NCI-H187 treated with DMSO at 0.1 percent for 48 hours (cell line): ENCODE data around the gene PCGF1.
"Not testable (repeated sequence)": the region's sequence is repeated elsewhere in the genome, so short reads cannot be mapped to it uniquely, and the experiment has no call there.

Experiments
- DNase-seq: peaks from one replicate; lab custom pipeline; 2025; lab: John Stamatoyannopoulos, UW

The PCGF1 gene

DNA sequence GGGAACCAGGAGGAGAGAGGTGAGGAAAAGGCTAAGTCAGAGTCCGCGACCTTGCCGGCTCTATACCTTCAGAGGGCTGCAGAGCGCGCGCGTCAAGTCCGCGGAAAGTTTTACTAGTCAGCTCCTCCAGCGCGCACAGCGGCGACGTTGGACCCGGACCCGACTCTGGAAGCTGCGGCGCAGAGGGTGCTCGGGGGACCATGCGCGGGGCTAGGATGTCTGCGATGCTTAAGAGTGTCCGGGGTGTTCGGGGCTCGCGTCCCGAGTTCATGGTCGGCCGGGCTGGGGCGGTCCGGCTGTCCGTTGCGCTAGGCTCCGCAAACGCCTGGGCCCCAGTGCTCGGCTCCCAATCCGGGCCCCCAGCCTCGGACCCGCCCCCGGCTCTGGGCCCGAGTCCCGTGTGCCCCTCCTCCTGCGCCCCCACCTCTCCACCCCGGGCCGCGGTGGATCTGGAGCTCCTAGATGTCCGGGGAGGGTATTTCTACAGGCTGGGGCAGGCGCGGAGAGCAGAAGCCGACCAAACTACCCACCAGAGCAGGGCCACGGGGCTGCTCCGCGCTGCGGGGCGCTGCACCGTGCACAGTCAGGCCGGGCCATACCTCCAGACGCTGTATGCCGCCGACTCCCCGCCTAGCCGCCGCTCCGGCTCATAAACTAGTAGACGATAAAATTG lies 8.1 kb downstream of the PCGF1 start, which contains the start of gene LBX2:
LBX2 (minus strand) TSS at position 337 of the 673 bp plus-strand sequence; CDS start at position 271, 66 bp downstream.
- DNase-seq: no peak

DNA sequence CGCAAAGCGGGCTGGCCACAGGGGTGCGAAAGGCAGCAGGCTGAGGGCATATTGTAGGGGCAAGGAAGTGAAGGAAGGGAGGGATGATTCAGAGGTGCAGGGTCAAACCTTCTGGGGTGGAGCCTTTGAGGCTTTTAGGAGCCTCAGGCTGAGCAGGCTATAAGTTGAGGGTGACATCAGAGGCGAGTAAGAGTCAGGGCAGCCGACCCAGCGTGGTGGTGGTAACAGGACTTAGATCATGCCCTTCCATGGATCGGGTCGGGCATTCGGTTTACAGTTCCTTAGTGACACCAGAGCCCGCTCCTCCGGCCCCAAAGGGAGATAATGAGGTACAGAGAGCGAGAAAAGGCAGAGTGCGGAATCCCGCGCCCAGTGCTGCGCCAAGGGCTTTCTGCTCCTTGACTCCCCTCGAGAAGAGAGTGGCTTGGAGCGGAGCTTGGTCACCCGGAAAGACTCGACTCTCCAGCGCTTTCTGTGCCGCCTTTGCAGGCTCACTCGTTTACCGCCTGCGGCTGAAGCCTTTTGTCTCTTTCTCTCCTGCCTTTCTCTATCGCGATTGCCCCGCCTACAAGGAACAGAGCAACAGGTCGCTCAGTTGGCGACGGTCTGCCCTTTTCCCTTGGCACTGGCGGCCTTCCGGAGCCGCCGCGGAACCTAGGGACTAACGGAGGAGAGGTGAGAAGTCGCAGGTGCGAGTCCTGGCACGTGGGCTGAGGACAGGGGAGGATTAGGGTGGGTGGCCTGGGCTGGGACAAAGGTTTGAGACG lies 8.8 kb downstream of the PCGF1 start:
- no peak for DNase-seq

DNA sequence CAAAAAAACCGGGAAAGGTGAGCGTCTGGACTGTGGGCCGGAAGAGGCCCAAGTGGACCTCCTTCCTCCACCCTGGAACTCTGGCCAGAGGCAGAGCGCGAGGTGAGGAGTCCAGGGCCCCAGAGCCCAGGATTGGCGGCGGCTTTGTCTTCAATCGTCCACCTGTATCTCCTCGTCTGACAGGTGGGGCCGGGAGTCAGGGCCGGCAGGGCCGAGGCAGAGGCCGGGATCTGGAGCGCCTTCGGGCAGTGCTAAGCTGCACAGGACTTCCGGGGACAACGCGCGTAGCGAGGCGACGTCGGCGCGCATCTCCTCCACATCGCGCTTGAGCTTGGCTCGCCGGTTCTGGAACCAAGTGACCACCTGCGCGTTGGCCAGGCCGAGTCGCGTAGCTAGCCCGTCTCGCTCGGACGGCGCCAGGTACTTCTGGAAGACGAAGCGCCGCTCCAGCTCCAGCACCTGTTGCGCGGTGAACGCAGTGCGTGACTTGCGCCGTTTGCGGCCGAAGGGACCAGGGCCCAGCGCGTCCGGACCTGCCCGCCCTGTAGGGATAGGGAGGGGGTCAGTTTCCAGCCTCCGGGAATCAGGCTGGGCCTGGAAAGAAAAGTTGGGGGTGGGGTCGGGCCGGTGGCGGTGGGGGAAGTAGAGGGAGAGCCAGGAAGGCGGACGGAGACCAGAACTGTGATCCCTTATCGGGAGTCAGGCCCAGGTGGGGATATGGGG lies 9.6 kb downstream of the PCGF1 start:
- DNase-seq: no peak

DNA sequence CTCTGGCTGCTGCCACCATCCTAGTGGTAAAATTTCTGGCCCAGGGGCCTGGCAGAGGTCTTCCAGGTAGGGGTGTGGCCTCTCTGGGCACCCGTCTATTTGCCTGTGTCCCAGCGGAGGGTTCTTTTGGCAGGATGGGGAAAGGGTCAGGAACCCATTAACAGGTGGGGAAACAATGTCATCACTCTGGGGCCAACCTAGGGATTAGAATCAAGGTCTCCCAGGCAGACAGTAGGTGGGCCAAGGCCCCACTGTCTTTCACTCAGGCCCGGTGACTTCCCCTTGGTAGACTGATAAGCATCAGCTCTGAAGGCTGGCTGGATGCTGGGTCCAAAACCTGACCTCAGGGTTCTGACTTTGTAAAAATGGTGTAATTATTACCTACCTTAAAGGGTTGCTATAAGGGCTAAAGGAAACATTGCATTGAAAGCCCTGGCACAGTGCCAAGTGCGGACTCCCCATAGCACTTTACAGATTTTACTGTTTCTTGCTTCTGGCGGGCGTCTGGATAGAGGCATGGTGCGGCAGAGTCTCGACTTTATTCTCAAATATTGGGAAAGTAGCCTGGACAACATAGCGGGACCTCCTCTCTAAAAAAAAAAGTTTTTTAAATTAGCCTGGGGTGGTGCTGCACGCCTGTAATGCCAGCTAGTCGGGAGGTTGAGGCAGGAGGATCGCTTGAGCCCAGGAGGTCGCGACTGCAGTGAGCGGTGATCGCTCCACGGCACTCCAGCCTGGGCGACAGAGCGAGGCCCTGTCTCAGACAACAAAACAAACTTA lies 10.3 kb downstream of the PCGF1 start:
- DNase-seq: no peak

DNA sequence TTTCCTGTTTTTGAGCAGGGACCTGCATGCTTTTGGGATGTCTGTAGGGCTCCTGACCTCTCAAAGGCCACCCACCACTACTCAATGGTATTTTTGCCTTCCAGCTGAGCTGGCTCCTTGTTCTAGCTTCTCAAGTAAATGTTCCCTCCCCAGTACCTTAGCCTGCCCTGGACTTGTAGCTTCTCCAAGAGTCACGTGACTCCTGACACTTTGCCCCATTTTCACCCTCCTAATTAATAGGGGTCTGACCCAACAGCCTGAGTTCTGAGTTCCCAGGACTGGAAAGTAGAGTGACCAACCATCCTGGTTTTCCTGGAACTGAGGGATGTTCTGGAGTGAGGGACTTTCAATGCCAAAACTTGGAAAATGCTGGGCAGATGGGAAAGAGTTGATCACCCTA lies 12.1 kb downstream of the PCGF1 start:
- no peak for DNase-seq

DNA sequence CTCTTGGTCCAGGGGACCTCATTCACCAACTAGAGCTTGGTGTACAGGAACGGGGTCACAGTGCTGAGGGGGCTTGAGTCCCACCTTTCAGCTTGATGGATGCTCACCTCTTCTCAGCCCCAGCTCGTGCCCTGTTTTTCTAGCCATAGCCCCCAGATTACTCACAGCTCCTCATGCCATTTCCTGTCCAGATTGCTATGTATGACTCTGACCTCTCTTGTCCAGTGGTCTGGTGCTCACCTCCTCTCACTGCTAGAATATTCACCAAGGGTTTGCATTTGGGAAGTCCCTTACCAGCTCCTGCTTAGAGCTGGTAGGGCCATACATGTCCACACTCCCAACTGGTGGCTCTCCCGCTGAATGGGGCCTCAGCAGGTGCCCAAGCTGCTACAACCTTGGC lies 13.9 kb downstream of the PCGF1 start:
- DNase-seq: no peak

DNA sequence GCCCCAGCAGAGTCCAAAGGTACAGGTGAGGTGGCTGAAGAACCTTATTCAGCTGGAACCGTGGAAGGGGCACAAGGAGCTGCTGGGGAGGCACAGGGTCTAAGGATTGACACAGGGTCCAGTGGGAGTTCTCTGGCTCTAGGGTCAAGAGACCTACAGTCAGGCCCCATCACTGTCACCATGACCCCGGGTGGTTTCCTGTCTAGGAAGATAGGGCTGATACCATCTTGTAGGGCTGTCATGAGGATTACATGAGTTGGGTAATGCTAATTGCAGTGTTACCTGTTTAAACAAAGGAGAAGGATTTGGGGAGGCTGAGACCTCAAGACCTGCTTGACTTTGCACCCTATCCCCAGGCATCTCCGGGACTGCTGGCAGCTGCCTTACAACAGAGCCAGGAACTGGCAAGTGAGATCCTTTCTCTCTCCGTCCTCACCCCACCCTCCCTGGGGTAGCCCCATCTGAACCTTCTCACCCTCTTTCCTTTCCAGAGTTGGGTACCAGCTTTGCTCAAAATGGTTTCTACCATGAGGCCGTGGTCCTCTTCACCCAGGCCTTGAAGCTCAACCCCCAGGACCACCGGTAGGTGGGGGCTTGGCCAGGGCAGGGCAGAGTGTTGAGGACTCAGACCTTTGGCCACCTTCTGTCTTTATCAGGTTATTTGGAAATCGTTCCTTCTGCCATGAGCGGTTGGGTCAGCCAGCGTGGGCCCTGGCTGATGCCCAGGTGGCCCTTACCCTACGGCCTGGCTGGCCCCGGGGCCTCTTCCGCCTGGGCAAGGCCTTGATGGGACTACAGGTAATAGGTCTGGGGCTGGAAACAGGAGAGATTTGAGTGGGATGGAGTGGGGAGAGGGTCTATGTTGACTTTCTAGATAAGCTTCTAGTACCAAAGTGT lies 15.6 kb downstream of the PCGF1 start:
- no peak for DNase-seq

DNA sequence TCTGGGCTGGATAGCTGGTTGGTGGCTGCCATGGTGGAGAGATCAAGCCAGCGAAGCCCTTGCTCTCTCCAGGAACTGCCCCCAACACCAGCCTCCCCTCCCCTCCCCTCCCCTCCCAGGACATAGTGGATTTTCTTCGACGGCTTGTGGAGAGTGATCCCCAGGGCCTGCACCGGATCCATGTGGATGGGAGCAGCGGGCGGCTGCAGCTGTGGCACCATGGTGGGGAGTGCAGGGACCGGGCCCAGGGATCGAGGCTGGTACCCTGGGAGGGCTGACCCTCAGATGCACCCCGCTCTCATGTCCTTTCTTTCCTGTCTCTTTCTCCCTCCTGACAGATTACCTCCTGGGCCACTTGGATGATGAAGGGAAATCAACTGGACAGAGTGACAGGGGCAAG lies 17.6 kb downstream of the PCGF1 start:
- DNase-seq: no peak

DNA sequence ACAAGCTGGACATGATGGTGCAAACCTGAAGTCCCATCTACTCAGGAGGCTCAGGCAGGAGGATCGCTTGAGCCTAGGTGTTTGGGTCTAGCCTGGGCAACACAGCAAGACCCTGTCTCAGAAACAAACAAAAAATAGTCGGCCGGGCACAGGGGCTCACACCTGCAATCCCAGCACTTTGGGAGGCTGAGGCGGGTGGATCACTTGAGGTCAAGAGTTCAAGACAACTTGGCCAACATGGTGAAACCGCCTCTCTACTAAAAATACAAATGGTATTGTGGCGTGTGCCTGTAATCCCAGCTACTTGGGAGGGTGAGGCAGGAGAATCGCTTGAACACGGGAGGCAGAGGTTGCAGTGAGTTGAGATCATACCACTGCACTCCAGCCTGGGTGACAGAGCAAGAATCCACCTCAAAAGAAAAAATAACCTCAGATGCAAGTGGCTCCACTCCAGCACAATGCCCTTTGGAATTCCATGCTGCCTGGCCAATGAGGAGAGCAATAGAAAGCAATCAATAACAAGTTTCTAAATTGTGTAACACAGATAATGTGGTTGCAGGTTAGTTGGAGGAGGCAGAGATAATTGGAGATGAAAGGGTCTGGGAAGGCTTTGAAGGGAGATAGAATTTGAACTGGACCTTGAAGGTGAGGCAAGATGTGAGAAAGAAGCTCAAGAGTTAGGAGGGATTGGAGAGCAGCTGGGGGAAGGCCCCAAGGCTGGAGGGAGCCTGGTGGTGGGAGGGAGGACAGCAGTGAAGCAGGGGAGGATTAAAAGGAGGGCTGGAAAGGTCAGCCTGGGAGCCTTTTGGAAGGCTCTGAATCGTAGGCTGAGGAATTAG lies 18.6 kb downstream of the PCGF1 start:
- DNase-seq: no peak

DNA sequence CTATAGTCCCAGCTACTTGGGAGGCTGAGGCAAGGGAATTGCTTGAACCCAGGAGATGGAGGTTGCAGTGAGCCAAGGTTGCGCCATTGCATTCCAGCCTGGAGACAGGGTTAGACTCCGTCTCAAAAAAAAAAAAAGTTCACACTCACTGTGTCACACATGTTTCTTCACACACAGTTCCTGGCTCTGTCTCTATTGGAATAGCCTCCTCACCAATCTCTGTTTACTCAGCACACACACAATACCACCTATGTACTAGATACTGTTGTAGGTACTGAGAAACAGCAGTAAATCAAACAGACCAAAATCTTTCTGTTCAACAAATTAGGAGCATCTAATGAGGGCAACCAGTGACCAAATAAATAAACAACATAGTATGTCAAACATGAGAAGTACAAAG lies 21.4 kb downstream of the PCGF1 start:
- no peak for DNase-seq

DNA sequence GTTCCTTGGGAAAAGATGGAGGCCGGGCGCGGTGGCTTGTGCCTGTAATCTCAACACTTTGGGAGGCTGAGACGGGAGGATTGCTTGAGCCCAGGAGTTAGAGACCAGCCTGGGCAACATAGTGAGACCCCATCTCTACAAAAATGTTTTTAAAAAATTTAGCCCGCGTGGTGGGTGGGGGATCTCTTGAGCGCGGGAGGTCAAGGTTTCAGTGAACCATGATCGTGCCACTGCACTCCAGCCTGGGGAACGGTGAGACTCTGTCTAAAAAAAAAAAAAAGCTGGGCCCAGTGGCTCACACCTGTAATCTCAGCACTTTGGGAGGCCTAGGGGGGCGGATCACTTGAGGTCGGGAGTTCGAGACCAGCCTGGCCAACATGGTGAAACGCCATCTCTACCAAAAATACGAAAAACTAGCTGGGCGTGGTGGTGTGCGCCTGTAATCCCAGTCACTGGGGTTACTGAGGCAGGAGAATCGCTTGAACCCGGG lies 23.8 kb downstream of the PCGF1 start:
- not testable (repeated sequence) for DNase-seq

DNA sequence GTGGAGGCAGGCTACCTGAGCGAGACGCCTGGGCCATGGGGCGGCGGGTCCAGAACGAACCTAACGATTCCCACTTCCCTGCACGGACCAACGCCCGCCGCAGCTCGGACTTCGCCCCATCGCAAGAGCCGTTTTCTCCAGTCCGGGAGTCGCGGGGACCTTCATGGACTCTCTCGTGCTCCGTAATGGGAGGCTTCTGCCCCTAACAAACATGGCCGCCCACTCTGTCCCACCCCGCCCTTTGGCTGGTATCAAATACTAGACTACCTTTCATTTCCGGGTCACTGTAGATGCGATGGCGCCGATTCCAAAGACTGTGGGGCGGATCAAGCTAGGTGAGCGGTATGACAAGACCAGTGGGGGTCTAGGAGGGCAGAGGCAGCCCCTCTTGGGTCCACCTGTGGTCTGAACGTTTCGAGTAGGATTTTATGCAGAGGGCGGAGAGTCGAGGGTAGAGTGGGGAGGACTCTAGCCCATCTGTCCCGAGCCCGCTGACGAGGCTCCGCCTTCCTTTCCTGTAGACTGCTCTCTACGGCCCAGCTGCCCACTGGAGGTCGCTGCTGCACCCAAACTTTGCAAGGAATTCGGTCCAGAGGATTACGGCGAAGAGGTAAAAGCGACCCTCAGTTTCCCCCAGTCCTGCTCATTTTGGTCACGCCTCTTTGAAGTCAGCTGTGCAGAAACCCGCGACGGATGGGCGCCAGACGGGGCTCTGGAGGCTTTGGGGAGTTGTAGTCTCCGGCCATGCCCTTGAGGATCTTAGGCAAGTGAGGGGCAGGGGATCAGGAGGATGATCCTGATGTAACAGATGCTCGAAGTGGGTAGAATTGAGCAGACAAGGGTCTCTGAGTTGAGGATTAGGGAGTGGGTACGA lies 24.5 kb downstream of the PCGF1 start, which contains the start of the genes CCDC142 and TTC31:
CCDC142 (minus strand) TSS at position 198 of the 874 bp plus-strand sequence; CDS start at position 37, 161 bp downstream.
TTC31 (plus strand) TSS at position 281 of the 874 bp plus-strand sequence; CDS start at position 296, 15 bp downstream.
- DNase-seq: peak; percentile 56

DNA sequence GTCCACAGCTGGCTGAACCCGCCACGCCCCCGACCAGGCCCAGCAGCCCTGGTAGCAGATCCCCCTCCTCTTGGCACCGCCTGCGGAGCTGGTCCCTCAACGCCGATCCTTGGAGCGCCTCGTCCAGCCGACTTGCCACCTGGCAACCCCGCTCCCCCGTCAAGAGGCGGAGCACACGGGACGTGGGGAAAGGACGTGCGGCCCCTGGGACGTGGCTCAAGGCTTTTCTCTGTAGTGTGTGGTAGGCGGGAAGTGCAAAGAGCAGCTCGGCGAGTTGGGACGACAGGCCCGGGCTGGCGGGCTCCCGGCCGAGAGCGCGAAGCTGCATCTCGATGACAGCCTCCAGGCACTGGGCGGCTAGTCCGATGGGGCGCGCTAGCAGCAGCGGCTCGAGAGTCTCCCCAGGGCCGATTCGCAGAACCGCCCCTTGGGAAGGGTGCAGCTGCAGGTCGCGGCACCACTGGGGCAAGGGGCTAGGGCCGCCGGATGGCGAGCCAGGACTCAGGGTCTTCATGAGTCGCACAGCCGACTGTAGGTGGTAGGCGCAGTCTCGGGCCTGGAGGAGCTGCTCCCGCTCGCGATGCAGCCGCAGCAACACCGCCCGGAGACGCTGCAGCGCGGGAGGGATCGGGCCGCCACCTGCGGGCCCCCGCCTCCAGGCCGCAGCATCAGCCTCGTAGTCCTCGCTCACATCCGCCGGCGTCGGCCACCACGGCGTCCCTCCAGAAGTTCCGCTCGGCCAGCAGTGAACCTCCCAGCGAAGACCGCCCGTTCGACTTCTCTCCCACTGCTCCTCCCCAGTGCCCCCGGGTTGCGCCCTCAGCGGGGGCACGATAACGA lies 25.3 kb downstream of the PCGF1 start:
- DNase-seq: no peak

DNA sequence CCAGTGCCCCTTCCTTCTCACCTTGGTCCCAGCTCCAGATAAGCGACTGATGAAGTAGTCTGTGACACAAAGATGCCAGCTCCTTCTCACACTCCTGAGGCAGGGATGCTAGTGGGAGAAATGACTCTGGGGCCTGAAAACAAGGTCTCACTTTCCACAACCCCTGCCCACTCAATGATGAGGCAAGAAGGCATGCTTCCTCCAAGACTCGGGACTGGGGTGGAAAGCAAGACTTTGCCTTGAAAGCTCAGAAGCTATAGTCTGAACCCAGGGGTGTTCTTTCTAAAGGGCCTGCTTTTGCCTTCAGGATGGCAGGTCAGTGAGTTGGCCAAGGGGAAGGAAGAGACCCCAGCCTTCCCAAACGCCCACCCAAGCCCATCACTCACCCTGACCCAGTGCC lies 26.1 kb downstream of the PCGF1 start:
- DNase-seq: no peak

DNA sequence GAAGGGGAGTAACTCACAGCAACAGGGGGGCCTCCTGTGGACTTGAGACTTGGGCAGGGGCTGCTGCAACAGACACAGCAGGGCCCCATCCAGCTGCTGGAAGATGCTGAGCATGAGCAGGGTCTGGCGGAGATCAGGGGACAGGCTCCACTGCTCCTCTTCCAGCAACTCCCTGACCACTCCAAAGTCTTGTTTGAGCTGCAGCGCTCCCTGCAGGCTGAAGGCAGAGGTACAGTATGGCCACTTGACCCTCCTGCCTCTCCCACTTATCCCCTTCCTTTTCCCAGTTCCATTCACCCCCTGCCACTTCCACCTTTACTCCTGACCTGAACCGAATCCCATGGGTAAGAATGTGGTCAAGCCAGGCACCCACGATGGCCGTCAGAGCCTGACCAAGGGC lies 32.6 kb downstream of the PCGF1 start:
- DNase-seq: no peak

DNA sequence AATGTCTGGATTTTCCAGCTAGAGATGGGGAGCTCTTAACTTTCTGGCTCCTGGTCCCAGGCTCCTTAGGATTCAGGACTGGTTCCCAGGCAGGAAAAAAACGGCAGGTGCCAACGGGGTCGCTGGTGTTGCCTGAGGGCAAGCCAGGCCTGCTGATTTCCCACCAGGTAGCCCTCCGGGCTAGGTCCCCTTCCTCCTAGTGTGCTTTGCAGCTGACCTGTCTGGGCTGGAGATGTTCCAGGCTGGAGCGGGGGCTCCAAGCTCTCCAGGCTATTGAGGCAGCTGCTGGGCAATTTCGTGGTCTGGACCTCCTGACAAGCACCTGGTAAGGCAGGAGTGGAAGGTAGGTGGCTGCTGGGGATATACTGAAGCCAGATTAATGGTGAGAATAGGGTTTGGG lies 33.0 kb downstream of the PCGF1 start:
- no peak for DNase-seq

DNA sequence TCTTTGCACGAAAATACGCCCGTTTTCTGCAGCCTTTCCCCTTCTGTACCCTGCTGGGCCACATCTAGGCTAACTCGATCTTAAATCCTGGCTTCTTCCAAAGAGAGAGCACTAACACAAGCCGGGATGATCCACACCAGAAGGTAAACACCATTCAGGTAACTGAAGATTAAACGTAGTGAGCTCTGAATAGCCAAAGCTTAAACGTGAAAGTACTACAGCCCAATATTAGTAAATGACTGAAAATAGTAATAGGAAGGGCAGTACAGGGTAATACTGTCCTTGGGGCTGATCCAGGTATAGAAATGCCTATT lies 34.6 kb downstream of the PCGF1 start:
- DNase-seq: no peak
